SK-N-SH treated with all-trans-retinoic acid at 6 μM for 48 hours (cell line): ENCODE results near the gene SLC35F3.

Experiments used
- ARNTL ChIP-seq: fragments of 450-650 bp; formaldehyde crosslinking; IDR thresholded peaks from 2 replicates; pipeline ENCODE4 v1.5.0; 2020; ENCODE audit warnings: low read depth, mild to moderate bottlenecking, moderate library complexity, borderline replicate concordance
- BACH2 ChIP-seq: fragments of 250-450 bp; sonication (Bioruptor Pico); IDR thresholded peaks from 2 replicates; pipeline ENCODE4 v1.9.0; 2021; ENCODE audit warnings: mild to moderate bottlenecking, borderline replicate concordance
- CSDC2 ChIP-seq: fragments of 250-450 bp; sonication (Bioruptor Pico); IDR thresholded peaks from 2 replicates; pipeline ENCODE4 v1.5.0; 2020; ENCODE audit warnings: mild to moderate bottlenecking, moderate library complexity
- CSRNP3 ChIP-seq: fragments of 250-450 bp; sonication (Bioruptor Pico); IDR thresholded peaks from 2 replicates; pipeline ENCODE4 v1.5.1; 2021; ENCODE audit warnings: mild to moderate bottlenecking, moderate library complexity
- POU6F1 ChIP-seq: fragments of 250-450 bp; sonication (Bioruptor Pico); IDR thresholded peaks from 2 replicates; pipeline ENCODE4 v1.8.0; 2021; ENCODE audit warnings: low read depth, mild to moderate bottlenecking, moderate library complexity, borderline replicate concordance
- RARB ChIP-seq: fragments of 250-450 bp; sonication (Bioruptor Pico); IDR thresholded peaks from 2 replicates; pipeline ENCODE4 v1.8.0; 2021; ENCODE audit warnings: mild to moderate bottlenecking, moderate library complexity
- ZFP3 ChIP-seq: fragments of 250-450 bp; sonication (Bioruptor Pico); IDR thresholded peaks from 2 replicates; pipeline ENCODE4 v1.5.0; 2020; ENCODE audit warnings: mild to moderate bottlenecking, moderate library complexity
- ZNF565 ChIP-seq: fragments of 450-650 bp; formaldehyde crosslinking; conservative IDR thresholded peaks from 2 replicates; pipeline ENCODE4 v1.5.0; 2020; ENCODE audit warnings: low read depth, mild to moderate bottlenecking, moderate library complexity
- ZNF70 ChIP-seq: fragments of 450-650 bp; formaldehyde crosslinking; IDR thresholded peaks from 2 replicates; pipeline ENCODE4 v1.5.0; 2020; ENCODE audit warnings: mild to moderate bottlenecking, moderate library complexity

GRCh38 chr1:234281826-234282489, 377.5 kb downstream of the SLC35F3 start:
- TF ChIP-seq ZFP3 (CRISPR knock-in tag) (no peak), BACH2 (CRISPR knock-in tag) (no peak), RARB (no peak), ZNF70 (CRISPR knock-in tag) (no peak), ZNF565 (CRISPR knock-in tag) (no peak), CSDC2 (no peak), ARNTL (no peak), CSRNP3 (CRISPR knock-in tag) (no peak), POU6F1 (CRISPR knock-in tag) (no peak)
